Mesenchymal stem cell (in vitro differentiated cells and primary cell): ENCODE data around the gene GREM1.
A peak's percentile ranks its signal among the peaks of the same experiment; 100 is the strongest.

ENCODE experiments used
- DNase-seq: peaks from one replicate; pipeline ENCODE4 v3.0.0-alpha.2; 2013
- H2AFZ ChIP-seq: one replicate; pipeline ENCODE4 v1.6.1; 2013; ENCODE audit warnings: low read depth, mild to moderate bottlenecking, control low read depth, inconsistent platforms, low read length, moderate library complexity
- H2AK5ac ChIP-seq: 2 replicates; pipeline ENCODE4 v1.6.1; 2013; ENCODE audit warnings: low read length, moderate library complexity, mild to moderate bottlenecking, inconsistent platforms; ENCODE audit not compliant: severe bottlenecking
- H2BK120ac ChIP-seq: one replicate; pipeline ENCODE4 v1.6.1; 2013; ENCODE audit warnings: low read depth, mild to moderate bottlenecking, inconsistent platforms, low read length, moderate library complexity
- H2BK12ac ChIP-seq, 2 experiments: one replicate each; pipeline ENCODE4 v1.6.1; 2013; ENCODE audit warnings: inconsistent platforms in 2 of 2, low read length in 2 of 2, mild to moderate bottlenecking in 2 of 2, moderate library complexity in 2 of 2, control low read depth in 1 of 2
- H2BK15ac ChIP-seq: one replicate; pipeline ENCODE4 v1.6.1; 2013; ENCODE audit warnings: mild to moderate bottlenecking, low read depth, inconsistent platforms; ENCODE audit not compliant: poor library complexity, severe bottlenecking
- H2BK5ac ChIP-seq: 2 replicates; pipeline ENCODE4 v1.6.1; 2013; ENCODE audit warnings: low read depth, mild to moderate bottlenecking, low read length, control low read depth, inconsistent platforms; ENCODE audit not compliant: poor library complexity, severe bottlenecking
- H3K14ac ChIP-seq, 2 experiments: one replicate each; pipeline ENCODE4 v1.6.1; 2013; ENCODE audit warnings: inconsistent platforms in 2 of 2, low read length in 2 of 2, control low read depth in 1 of 2, mild to moderate bottlenecking in 1 of 2, moderate library complexity in 1 of 2
- H3K18ac ChIP-seq, 2 experiments: one replicate each; pipeline ENCODE4 v1.6.1; 2013; ENCODE audit warnings: inconsistent platforms in 2 of 2, low read length in 2 of 2, control low read depth in 1 of 2, low read depth in 1 of 2, mild to moderate bottlenecking in 1 of 2
- H3K23ac ChIP-seq, 2 experiments: one replicate each; pipeline ENCODE4 v1.6.1; 2013; ENCODE audit warnings: inconsistent platforms in 2 of 2, low read length in 2 of 2, mild to moderate bottlenecking in 2 of 2, moderate library complexity in 2 of 2, control low read depth in 1 of 2
- H3K27ac ChIP-seq: 2 replicates; pipeline ENCODE4 v1.5.1; 2013; ENCODE audit warnings: mild to moderate bottlenecking, moderate library complexity, low read length, control low read depth, inconsistent platforms; ENCODE audit not compliant: poor library complexity, severe bottlenecking
- H3K27me3 ChIP-seq, 2 experiments: 2 replicates each; pipeline versions ENCODE4 v1.6.1 to v1.7.0; 2013; ENCODE audit warnings: low read length in 2 of 2, mild to moderate bottlenecking in 2 of 2, moderate library complexity in 2 of 2, control low read depth in 1 of 2, inconsistent platforms in 1 of 2; ENCODE audit not compliant: control insufficient read depth in 1 of 2, insufficient read depth in 1 of 2
- H3K36me3 ChIP-seq, 2 experiments: 2 replicates each; pipeline versions ENCODE4 v1.6.1 to v1.7.0; 2013; ENCODE audit warnings: low read length in 2 of 2, control low read depth in 1 of 2, inconsistent platforms in 1 of 2, low read depth in 1 of 2, mild to moderate bottlenecking in 1 of 2; ENCODE audit not compliant: insufficient read depth in 2 of 2, control insufficient read depth in 1 of 2
- H3K4ac ChIP-seq, 2 experiments: one replicate each; pipeline ENCODE4 v1.6.1; 2013; ENCODE audit warnings: inconsistent platforms in 2 of 2, low read length in 2 of 2, mild to moderate bottlenecking in 2 of 2, moderate library complexity in 2 of 2, control low read depth in 1 of 2, low read depth in 1 of 2
- H3K4me1 ChIP-seq: 2 replicates; pipeline ENCODE4 v1.6.1; 2013; ENCODE audit warnings: low read depth, low read length, control low read depth; ENCODE audit not compliant: control insufficient read depth, insufficient read depth
- H3K4me2 ChIP-seq: 2 replicates; pipeline ENCODE4 v1.6.1; 2013; ENCODE audit warnings: low read length, mild to moderate bottlenecking, inconsistent platforms; ENCODE audit not compliant: poor library complexity, severe bottlenecking
- H3K4me3 ChIP-seq, 2 experiments: 2 replicates each; pipeline versions ENCODE4 v1.5.1 to v1.7.0; 2013; ENCODE audit warnings: low read length in 2 of 2, mild to moderate bottlenecking in 2 of 2, control low read depth in 1 of 2, low read depth in 1 of 2; ENCODE audit not compliant: insufficient read depth in 1 of 2
- H3K79me1 ChIP-seq: replicated peaks from 2 replicates; pipeline ENCODE4 v1.6.1; 2013; ENCODE audit warnings: mild to moderate bottlenecking, control low read depth, low read length, inconsistent platforms; ENCODE audit not compliant: poor library complexity, severe bottlenecking
- H3K9ac ChIP-seq: 2 replicates; pipeline ENCODE4 v1.7.0; 2013; ENCODE audit warnings: mild to moderate bottlenecking, low read length, moderate library complexity
- H3K9me3 ChIP-seq: 2 replicates; pipeline ENCODE4 v1.7.0; 2013; ENCODE audit warnings: mild to moderate bottlenecking, low read length; ENCODE audit not compliant: control insufficient read depth
- H4K8ac ChIP-seq: one replicate; pipeline ENCODE4 v1.6.1; 2013; ENCODE audit warnings: inconsistent platforms, mild to moderate bottlenecking, low read length, moderate library complexity
- H4K91ac ChIP-seq: one replicate; pipeline ENCODE4 v1.6.1; 2013; ENCODE audit warnings: mild to moderate bottlenecking, low read length, inconsistent platforms
- WGBS: methylation state at CpG from one replicate; pipeline ENCODE4 v1.1.7; 2013; ENCODE audit warnings: mixed read lengths; 5-methylcytosine and 5-hydroxymethylcytosine counted together

The GREM1 gene

GRCh38 chr15:32739522-32740063 lies 21.8 kb downstream of the GREM1 start:
- H3K4me2 ChIP-seq: no peak overlapping the region
- 100% methylated on average over 1 of the region's 1 CpG for WGBS
- no peak overlapping the region for H3K27ac ChIP-seq

GRCh38 chr15:32743411-32744140 lies 25.8 kb downstream of the GREM1 start:
- no peak overlapping the region for H2AFZ ChIP-seq
- no peak overlapping the region for H3K18ac ChIP-seq
- 64% methylated on average over 5 of the region's 5 CpGs for WGBS
- no peak overlapping the region for H2BK120ac ChIP-seq
- no peak overlapping the region for H3K4me3 ChIP-seq
- DNase-seq: no peak
- no peak overlapping the region for H3K4ac ChIP-seq
- no peak overlapping the region for H2AK5ac ChIP-seq
- peaks cover 2% of the 10 kb centered on the region for H3K4me1 ChIP-seq
- no peaks in the 10 kb centered on the region for H3K36me3 ChIP-seq
- no peak overlapping the region for H3K14ac ChIP-seq
- no peak overlapping the region for H3K9ac ChIP-seq
- H3K9me3 ChIP-seq: no peaks in the 10 kb centered on the region
- H4K8ac ChIP-seq: no peak overlapping the region
- H2BK12ac ChIP-seq: no peak overlapping the region
- H4K91ac ChIP-seq: no peak overlapping the region
- no peak overlapping the region for H2BK15ac ChIP-seq
- no peak overlapping the region for H3K27ac ChIP-seq
- H3K4me2 ChIP-seq: no peak overlapping the region
- no peak overlapping the region for H2BK5ac ChIP-seq
- H3K79me1 ChIP-seq: no peaks in the 10 kb centered on the region
- no peaks in the 10 kb centered on the region for H3K27me3 ChIP-seq
- H3K23ac ChIP-seq: no peak overlapping the region

More at GRCh38 chr15:32739522-32740063, 21.8 kb downstream of the GREM1 start:
- Histone ChIP-seq H3K4me1 (peaks cover 2% of the 10 kb centered on the region), H3K79me1 (no peaks in the 10 kb centered on the region), H3K4me3 (no peak overlapping the region), H2AK5ac (no peak overlapping the region), H3K36me3 (peaks cover 0 to 7% of the 10 kb centered on the region in 2 experiments), H3K14ac (no peak overlapping the region), H2BK12ac (no peak overlapping the region), H4K8ac (no peak overlapping the region), H3K23ac (no peak overlapping the region), H3K4ac (no peak overlapping the region), H2AFZ (no peak overlapping the region), H3K18ac (no peak overlapping the region), H2BK120ac (no peak overlapping the region), H2BK5ac (no peak overlapping the region), H2BK15ac (no peak overlapping the region), H3K27me3 (no peaks in the 10 kb centered on the region), H4K91ac (no peak overlapping the region), H3K9ac (no peak overlapping the region), H3K9me3 (no peaks in the 10 kb centered on the region)
- no peak for DNase-seq

- no peak overlapping the region for H3K4me3 ChIP-seq
- H2AFZ ChIP-seq: no peak overlapping the region
- H3K14ac ChIP-seq: no peak overlapping the region
- H3K36me3 ChIP-seq: no peaks in the 10 kb centered on the region
- H3K4ac ChIP-seq: no peak overlapping the region
- no peak overlapping the region for H3K18ac ChIP-seq
- H2BK120ac ChIP-seq: no peak overlapping the region
- no peak overlapping the region for H2AK5ac ChIP-seq
- no peak overlapping the region for H3K4me2 ChIP-seq
- no peak overlapping the region for H3K9ac ChIP-seq
- H3K23ac ChIP-seq: no peak overlapping the region
- no peak overlapping the region for H4K8ac ChIP-seq
- 93% methylated on average over 3 of the region's 4 CpGs for WGBS
- no peaks in the 10 kb centered on the region for H3K27me3 ChIP-seq
- H3K4me1 ChIP-seq: peaks cover 2% of the 10 kb centered on the region
- H2BK12ac ChIP-seq: no peak overlapping the region
- DNase-seq: no peak
- no peak overlapping the region for H2BK5ac ChIP-seq
- no peaks in the 10 kb centered on the region for H3K79me1 ChIP-seq
- H3K9me3 ChIP-seq: no peaks in the 10 kb centered on the region
- no peak overlapping the region for H3K27ac ChIP-seq
- H2BK15ac ChIP-seq: no peak overlapping the region
- H4K91ac ChIP-seq: no peak overlapping the region
Observed at GRCh38 chr15:32746116-32746857, 28.5 kb downstream of the GREM1 start.

GRCh38 chr15:32747921-32748342 lies 30.1 kb downstream of the GREM1 start:
- Histone ChIP-seq H4K8ac (peak overlapping the region; percentile 37), H3K14ac (no peak overlapping the region), H3K79me1 (no peaks in the 10 kb centered on the region), H2BK120ac (no peak overlapping the region), H2BK15ac (no peak overlapping the region), H2AK5ac (no peak overlapping the region), H3K23ac (no peak overlapping the region), H2BK12ac (no peak overlapping the region), H3K27ac (no peak overlapping the region), H3K4ac (no peak overlapping the region), H3K9ac (no peak overlapping the region), H3K27me3 (no peaks in the 10 kb centered on the region), H3K4me2 (no peak overlapping the region), H3K4me3 (no peak overlapping the region), H4K91ac (no peak overlapping the region), H3K18ac (no peak overlapping the region), H2AFZ (no peak overlapping the region), H3K36me3 (no peaks in the 10 kb centered on the region), H3K4me1 (peaks cover 2% of the 10 kb centered on the region), H2BK5ac (no peak overlapping the region), H3K9me3 (no peaks in the 10 kb centered on the region)
- WGBS: 98% methylated on average over 4 of the region's 4 CpGs
- DNase-seq: no peak
